H9 (cell line): ENCODE results near the gene PIM3. TPM values are rescaled to one million over a fixed set of nuclear protein-coding genes. Genes with fewer than 3 reads are reported as not detected.

ENCODE experiments used
- DNase-seq: peaks from one replicate; pipeline ENCODE4 v3.0.0-alpha.2; 2017
- H2AFZ ChIP-seq: one replicate; pipeline ENCODE4 v1.6.1; 2013; ENCODE audit warnings: mild to moderate bottlenecking, low read length, control low read depth, moderate library complexity
- H2AK5ac ChIP-seq: 2 replicates; pipeline ENCODE4 v1.6.1; 2013; ENCODE audit warnings: low read length, control low read depth, mixed read lengths; ENCODE audit not compliant: insufficient read length
- H2BK120ac ChIP-seq: one replicate; pipeline ENCODE4 v1.6.1; 2013; ENCODE audit warnings: low read depth, mild to moderate bottlenecking, low read length, control low read depth, inconsistent platforms; ENCODE audit not compliant: poor library complexity, severe bottlenecking
- H2BK12ac ChIP-seq: 2 replicates; pipeline ENCODE4 v1.6.1; 2013; ENCODE audit warnings: low read length, control low read depth, mixed read lengths, low read depth; ENCODE audit not compliant: insufficient read length
- H2BK15ac ChIP-seq: 2 replicates; pipeline ENCODE4 v1.6.1; 2013; ENCODE audit warnings: low read depth, low read length, control low read depth
- H2BK20ac ChIP-seq: one replicate; pipeline ENCODE4 v1.6.1; 2013; ENCODE audit warnings: low read depth, mild to moderate bottlenecking, low read length, control low read depth, inconsistent platforms; ENCODE audit not compliant: poor library complexity, severe bottlenecking
- H2BK5ac ChIP-seq: 2 replicates; pipeline ENCODE4 v1.6.1; 2013; ENCODE audit warnings: low read length, control low read depth, mixed read lengths; ENCODE audit not compliant: insufficient read length
- H3K14ac ChIP-seq: 2 replicates; pipeline ENCODE4 v1.6.1; 2013; ENCODE audit warnings: low read length, control low read depth; ENCODE audit not compliant: insufficient read depth
- H3K18ac ChIP-seq: 2 replicates; pipeline ENCODE4 v1.6.1; 2013; ENCODE audit warnings: low read depth, mild to moderate bottlenecking, mixed read lengths, low read length, control low read depth; ENCODE audit not compliant: insufficient read length
- H3K23ac ChIP-seq: 2 replicates; pipeline ENCODE4 v1.6.1; 2013; ENCODE audit warnings: low read length, control low read depth, mixed read lengths, low read depth; ENCODE audit not compliant: insufficient read length
- H3K23me2 ChIP-seq: 2 replicates; pipeline ENCODE4 v1.6.1; 2013; ENCODE audit warnings: low read depth, mild to moderate bottlenecking, mixed read lengths, low read length, control low read depth; ENCODE audit not compliant: insufficient read length, poor library complexity, severe bottlenecking
- H3K27ac ChIP-seq: 2 replicates; pipeline ENCODE4 v1.5.1; 2013; ENCODE audit warnings: low read length, control low read depth, mixed read lengths, low read depth; ENCODE audit not compliant: insufficient read length
- H3K27me3 ChIP-seq: 2 replicates; pipeline ENCODE4 v1.6.1; 2013; ENCODE audit warnings: low read length, control low read depth, inconsistent platforms; ENCODE audit not compliant: insufficient read depth
- H3K4ac ChIP-seq: 2 replicates; pipeline ENCODE4 v1.6.1; 2013; ENCODE audit warnings: low read depth, mild to moderate bottlenecking, control low read depth, inconsistent platforms, low read length, moderate library complexity
- H3K4me1 ChIP-seq: 2 replicates; pipeline ENCODE4 v1.6.1; 2013; ENCODE audit warnings: low read length, control low read depth, inconsistent platforms; ENCODE audit not compliant: insufficient read depth
- H3K4me2 ChIP-seq: 2 replicates; pipeline ENCODE4 v1.6.1; 2013; ENCODE audit warnings: low read length, control low read depth, mixed read lengths; ENCODE audit not compliant: insufficient read length, insufficient read depth
- H3K56ac ChIP-seq: 2 replicates; pipeline ENCODE4 v1.6.1; 2013; ENCODE audit warnings: low read depth, mild to moderate bottlenecking, mixed read lengths, low read length, control low read depth; ENCODE audit not compliant: insufficient read length
- H3K79me1 ChIP-seq: 2 replicates; pipeline ENCODE4 v1.6.1; 2013; ENCODE audit warnings: low read depth, mild to moderate bottlenecking, moderate library complexity, low read length, control low read depth, inconsistent platforms; ENCODE audit not compliant: insufficient read depth, poor library complexity, severe bottlenecking
- H3K79me2 ChIP-seq: 2 replicates; pipeline ENCODE4 v1.6.1; 2013; ENCODE audit warnings: low read length, control low read depth, inconsistent platforms; ENCODE audit not compliant: insufficient read depth
- H3K9ac ChIP-seq: 2 replicates; pipeline ENCODE4 v1.6.1; 2013; ENCODE audit warnings: low read length, control low read depth, mixed read lengths; ENCODE audit not compliant: insufficient read length; ENCODE audit errors: extremely low read depth
- H3K9me3 ChIP-seq: one replicate; pipeline ENCODE4 v1.6.1; 2013; ENCODE audit warnings: low read depth, low read length, inconsistent platforms; ENCODE audit not compliant: control insufficient read depth
- H3T11ph ChIP-seq: one replicate; pipeline ENCODE4 v1.6.1; 2013; ENCODE audit warnings: mild to moderate bottlenecking, low read length, control low read depth, inconsistent platforms
- H4K20me1 ChIP-seq: one replicate; pipeline ENCODE4 v1.6.1; 2013; ENCODE audit not compliant: control insufficient read depth, insufficient read length, insufficient read depth
- H4K5ac ChIP-seq: 2 replicates; pipeline ENCODE4 v1.6.1; 2013; ENCODE audit warnings: low read depth, mild to moderate bottlenecking, mixed read lengths, low read length, control low read depth; ENCODE audit not compliant: insufficient read length
- H4K8ac ChIP-seq: replicated peaks from 2 replicates; pipeline ENCODE4 v1.6.1; 2013; ENCODE audit warnings: low read length, control low read depth, mixed read lengths, low read depth; ENCODE audit not compliant: insufficient read length
- H4K91ac ChIP-seq: 2 replicates; pipeline ENCODE4 v1.6.1; 2013; ENCODE audit warnings: low read depth, mild to moderate bottlenecking, moderate library complexity, mixed read lengths, low read length, control low read depth; ENCODE audit not compliant: insufficient read length
- H3K27ac Mint-ChIP-seq, 3 experiments: 2 replicates in 2 of 3; 3 replicates in 1 of 3; pipeline ENCODE4 v1.8.0; 2020 to 2021; ENCODE audit warnings: mixed read lengths in 3 of 3, mild to moderate bottlenecking in 1 of 3, moderate library complexity in 1 of 3
- H3K27me3 Mint-ChIP-seq: 2 replicates; pipeline ENCODE4 v1.8.0; 2021; ENCODE audit warnings: low read depth, mild to moderate bottlenecking, moderate library complexity, mixed read lengths
- H3K36me3 Mint-ChIP-seq, 3 experiments: 2 replicates in 2 of 3; 3 replicates in 1 of 3; pipeline ENCODE4 v1.8.0; 2020 to 2021; ENCODE audit warnings: low read depth in 3 of 3, mixed read lengths in 3 of 3; ENCODE audit not compliant: insufficient read depth in 1 of 3
- H3K4me1 Mint-ChIP-seq, 2 experiments: 2 replicates each; pipeline ENCODE4 v1.8.0; 2020; ENCODE audit warnings: mixed read lengths in 2 of 2
- H3K4me3 Mint-ChIP-seq, 2 experiments: 2 replicates in 1 of 2; 3 replicates in 1 of 2; pipeline ENCODE4 v1.8.0; 2020 to 2021; ENCODE audit warnings: mild to moderate bottlenecking in 2 of 2, mixed read lengths in 2 of 2, moderate library complexity in 1 of 2
- H3K9me3 Mint-ChIP-seq, 2 experiments: 2 replicates in 1 of 2; 3 replicates in 1 of 2; pipeline ENCODE4 v1.8.0; 2020; ENCODE audit warnings: mild to moderate bottlenecking in 2 of 2, mixed read lengths in 2 of 2, moderate library complexity in 1 of 2
- CTCF ChIP-seq: fragments of 200-600 bp; sonication (generic); conservative IDR thresholded peaks from 3 replicates; pipeline ENCODE4 v1.8.0; 2021; ENCODE audit warnings: antibody characterized with exemption, mild to moderate bottlenecking
- WGBS: extraction: QIAGEN DNeasy Blood & Tissue Kit; methylation state at CpG from one replicate; pipeline ENCODE4 v1.1.7; 2013; ENCODE audit warnings: missing lambda C conversion rate, low lambda C conversion rate, mixed read lengths; ENCODE audit not compliant: insufficient read length; ENCODE audit errors: extremely low coverage; 5-methylcytosine and 5-hydroxymethylcytosine counted together
- total RNA-seq: library from RNA; stranded (reverse); gene quantifications from 2 replicates; pipeline ENCODE4 v1.2.1, GENCODE V29; 2021

Gene PIM3
- total RNA-seq, 1 experiment from 2014 or later = 43.4 TPM

GRCh38 chr22:49961601-49962011 lies 1.0 kb downstream of the PIM3 start:
- Histone ChIP-seq H2BK20ac (no peak overlapping the region), H4K8ac (no peak overlapping the region), H3K79me2 (peaks cover 3% of the 10 kb centered on the region; the same call in 1 of the 2 replicates), H2BK15ac (no peak overlapping the region), H2BK120ac (no peak overlapping the region), H2AFZ (no peak overlapping the region), H3K56ac (no peak overlapping the region), H3K79me1 (peaks cover 6% of the 10 kb centered on the region), H3K9ac (peak overlapping the region; percentile 77), H3K23ac (no peak overlapping the region), H3K27ac (no peak overlapping the region), H4K5ac (no peak overlapping the region), H4K20me1 (no peaks in the 10 kb centered on the region), H3K9me3 (no peaks in the 10 kb centered on the region), H2AK5ac (no peak overlapping the region), H3K14ac (peak overlapping the region; percentile 47), H3K23me2 (no peaks in the 10 kb centered on the region), H3T11ph (no peak overlapping the region), H2BK5ac (no peak overlapping the region), H3K4ac (no peak overlapping the region), H3K4me1 (no peaks in the 10 kb centered on the region), H2BK12ac (no peak overlapping the region), H3K18ac (peak overlapping the region; percentile 37), H3K27me3 (no peaks in the 10 kb centered on the region), H4K91ac (no peak overlapping the region), H3K4me2 (peak overlapping the region; percentile 54)
- Mint-ChIP-seq H3K4me3 (peak overlapping the region; percentile 84 to 88), H3K27ac (peak overlapping the region in 1 of 3 experiments; percentile 91; a peak in 2 of 7 replicates), H3K9me3 (no peaks in the 10 kb centered on the region), H3K36me3 (peaks cover 8 to 17% (median 14%) of the 10 kb centered on the region in 3 experiments; a peak in 6 of 7 replicates), H3K4me1 (peaks cover 2 to 10% of the 10 kb centered on the region in 2 experiments; a peak in 2 of 4 replicates), H3K27me3 (peaks cover 4% of the 10 kb centered on the region)
- TF ChIP-seq CTCF = no peak
- peak; percentile 45 for DNase-seq
- WGBS = no CpG with 5 or more reads among the region's 49 CpGs
